Liver (tissue), 9 donors: Measurements from ENCODE around the gene RPL10. TPM values are rescaled to one million over a fixed set of nuclear protein-coding genes. Genes with fewer than 3 reads are reported as not detected.

Source experiments
- DNase-seq: peaks from one replicate; pipeline ENCODE4 v3.0.0-alpha.2; 2017; ENCODE audit warnings: low spot score
- H3K27ac ChIP-seq, 2 donors: one replicate each; pipeline ENCODE4 v1.7.0; 2013; ENCODE audit warnings: inconsistent platforms in 2 of 2, low read length in 2 of 2, control low read depth in 1 of 2, low read depth in 1 of 2, mild to moderate bottlenecking in 1 of 2
- H3K27me3 ChIP-seq, 4 donors: one replicate each; pipeline versions ENCODE4 v1.6.1 to v1.7.0; 2013; ENCODE audit warnings: low read length in 3 of 4, inconsistent platforms in 1 of 4, mild to moderate bottlenecking in 1 of 4, moderate library complexity in 1 of 4; ENCODE audit not compliant: control insufficient read depth in 4 of 4, insufficient read depth in 4 of 4
- H3K36me3 ChIP-seq, 4 donors: one replicate each; pipeline versions ENCODE4 v1.6.1 to v1.7.0; 2013; ENCODE audit warnings: low read length in 3 of 4, mild to moderate bottlenecking in 3 of 4, low read depth in 1 of 4, moderate library complexity in 1 of 4; ENCODE audit not compliant: control insufficient read depth in 4 of 4, insufficient read depth in 3 of 4
- H3K4me1 ChIP-seq, 4 donors: one replicate each; pipeline versions ENCODE4 v1.6.1 to v1.7.0; 2013; ENCODE audit warnings: low read length in 3 of 4, mild to moderate bottlenecking in 3 of 4, moderate library complexity in 1 of 4; ENCODE audit not compliant: control insufficient read depth in 4 of 4, insufficient read depth in 4 of 4
- H3K4me3 ChIP-seq, 3 donors: one replicate each; pipeline versions ENCODE4 v1.6.1 to v1.7.0; 2013; ENCODE audit warnings: low read length in 3 of 3, control low read depth in 1 of 3, low read depth in 1 of 3, mild to moderate bottlenecking in 1 of 3
- H3K9ac ChIP-seq, 2 donors: one replicate each; pipeline ENCODE4 v1.7.0; 2013; ENCODE audit warnings: low read length in 2 of 2, mild to moderate bottlenecking in 2 of 2, moderate library complexity in 2 of 2, control low read depth in 1 of 2, low read depth in 1 of 2
- H3K9me3 ChIP-seq, 4 donors: one replicate each; pipeline versions ENCODE4 v1.6.1 to v1.7.0; 2013; ENCODE audit warnings: low read length in 3 of 4; ENCODE audit not compliant: control insufficient read depth in 4 of 4
- ATF3 ChIP-seq: IDR thresholded peaks from 2 replicates; pipeline ENCODE4 v1.6.1; 2016; ENCODE audit warnings: antibody characterized with exemption
- CTCF ChIP-seq: fragments of 150-350 bp; IDR thresholded peaks from 2 replicates; pipeline ENCODE4 v1.5.1; 2017; ENCODE audit warnings: improper control_type of control experiment, low read depth, low read length; ENCODE audit not compliant: missing input control
- EGR1 ChIP-seq, 2 donors: IDR thresholded peaks; 2 replicates each; pipeline ENCODE4 v1.6.1; 2016 to 2018; ENCODE audit warnings: antibody characterized with exemption in 2 of 2, low read depth in 2 of 2
- FOXA1 ChIP-seq: IDR thresholded peaks from 2 replicates; pipeline ENCODE4 v1.6.1; 2016; ENCODE audit warnings: antibody characterized with exemption
- FOXA2 ChIP-seq: IDR thresholded peaks from 2 replicates; pipeline ENCODE4 v1.6.1; 2016; ENCODE audit warnings: antibody characterized with exemption
- GABPA ChIP-seq, 2 donors: IDR thresholded peaks in 1 of 2; conservative IDR thresholded peaks in 1 of 2; 2 replicates each; pipeline ENCODE4 v1.6.1; 2016; ENCODE audit warnings: antibody characterized with exemption in 2 of 2, mild to moderate bottlenecking in 1 of 2, moderate library complexity in 1 of 2
- HNF4A ChIP-seq, 2 donors: conservative IDR thresholded peaks; 2 replicates each; pipeline ENCODE4 v1.6.1; 2016; ENCODE audit warnings: antibody characterized with exemption in 2 of 2, mild to moderate bottlenecking in 2 of 2
- HNF4G ChIP-seq: IDR thresholded peaks from 2 replicates; pipeline ENCODE4 v1.6.1; 2016; ENCODE audit warnings: antibody characterized with exemption
- JUND ChIP-seq, 2 donors: IDR thresholded peaks; 2 replicates each; pipeline ENCODE4 v1.6.1; 2016; ENCODE audit warnings: antibody characterized with exemption in 2 of 2
- MAX ChIP-seq: IDR thresholded peaks from 2 replicates; pipeline ENCODE4 v1.6.1; 2016; ENCODE audit warnings: antibody characterized with exemption
- NR2F2 ChIP-seq: IDR thresholded peaks from 2 replicates; pipeline ENCODE4 v1.6.1; 2016; ENCODE audit warnings: antibody characterized with exemption
- RAD21 ChIP-seq, 2 donors: IDR thresholded peaks; 2 replicates each; pipeline ENCODE4 v1.6.1; 2016; ENCODE audit warnings: antibody characterized with exemption in 2 of 2, mild to moderate bottlenecking in 2 of 2
- REST ChIP-seq: IDR thresholded peaks from 2 replicates; pipeline ENCODE4 v1.6.1; 2016; ENCODE audit warnings: antibody characterized with exemption, mild to moderate bottlenecking
- RXRA ChIP-seq, 2 donors: IDR thresholded peaks; 2 replicates each; pipeline ENCODE4 v1.6.1; 2017 to 2018; ENCODE audit warnings: antibody characterized with exemption in 2 of 2, mild to moderate bottlenecking in 1 of 2
- SP1 ChIP-seq: IDR thresholded peaks from 2 replicates; pipeline ENCODE4 v1.6.1; 2018; ENCODE audit warnings: antibody characterized with exemption, mild to moderate bottlenecking
- TAF1 ChIP-seq: conservative IDR thresholded peaks from 2 replicates; pipeline ENCODE4 v1.6.1; 2016; ENCODE audit warnings: antibody characterized with exemption, mild to moderate bottlenecking
- YY1 ChIP-seq: IDR thresholded peaks from 2 replicates; pipeline ENCODE4 v1.6.1; 2016; ENCODE audit warnings: antibody characterized with exemption, mild to moderate bottlenecking
- ZBTB33 ChIP-seq: IDR thresholded peaks from 2 replicates; pipeline ENCODE4 v1.6.1; 2016; ENCODE audit warnings: antibody characterized with exemption
- WGBS: extraction: QIAGEN DNeasy Blood & Tissue Kit; methylation state at CpG from one replicate; pipeline ENCODE4 v1.1.7; 2013; 5-methylcytosine and 5-hydroxymethylcytosine counted together
- polyA plus RNA-seq, 2 donors: library from polyadenylated mRNA; stranded (reverse) in 1 of 2; unstranded in 1 of 2; fragments of 200-250 nt in 1 of 2; fragments of >200 nt in 1 of 2; fragmentation: Nextera tagmentation in 1 of 2; extraction: Ambion mirVana in 1 of 2; gene quantifications; one replicate each; pipeline versions ENCODE4 v1.2.1 to v1.2.3, GENCODE V29; 2013 to 2015
- total RNA-seq, 2 donors: library from RNA; depleted of rRNA; stranded (reverse); fragments of >200 nt; gene quantifications; one replicate each; pipeline ENCODE4 v1.2.3, GENCODE V29; 2014
- donor health status: healthy.
- donor health status: healthy.
- donor health status: healthy.
- donor health status: healthy.
- donor health status: healthy.

The RPL10 gene
- total and polyA plus RNA-seq, 4 donors, result 446 to 1,644 (median 1,423) TPM

- TF ChIP-seq ZBTB33 (no peak), JUND (IDR thresholded peaks at IDR 0.05) (no peak), FOXA2 (no peak), HNF4A (conservative IDR thresholded peaks at IDR 0.05) (no peak), EGR1 (IDR thresholded peaks at IDR 0.05; ENCODE audit: low read depth in 2 of 2) (no peak)
Observed at GRCh38 chrX:154374313-154375155, 23.6 kb upstream of the RPL10 start, which contains the start of gene FLNA (continued).

- TF ChIP-seq ATF3 (no peak), FOXA1 (no peak), ZBTB33 (no peak), HNF4G (no peak), CTCF (no peak), HNF4A (conservative IDR thresholded peaks at IDR 0.05) (no peak), JUND (IDR thresholded peaks at IDR 0.05) (no peak), REST (no peak), RXRA (IDR thresholded peaks at IDR 0.05) (no peak), GABPA (IDR thresholded peaks at IDR 0.05 in 1 of 2, conservative IDR thresholded peaks at IDR 0.05 in 1 of 2) (no peak), RAD21 (IDR thresholded peaks at IDR 0.05) (no peak), YY1 (no peak), EGR1 (IDR thresholded peaks at IDR 0.05; ENCODE audit: low read depth in 2 of 2) (no peak), TAF1 (no peak), NR2F2 (no peak), FOXA2 (no peak), MAX (no peak), SP1 (no peak)
- Histone ChIP-seq H3K4me3 (no peak overlapping the region), H3K27me3 (no peaks in the 10 kb centered on the region), H3K27ac (peak overlapping the region in 1 of 2 donors; percentile 42), H3K9me3 (no peaks in the 10 kb centered on the region), H3K36me3 (no peaks in the 10 kb centered on the region), H3K4me1 (peaks cover 8 to 26% (median 13%) of the 10 kb centered on the region in 4 donors), H3K9ac (no peak overlapping the region)
- DNase-seq, result no peak
- 83% methylated on average over 10 of the region's 10 CpGs for WGBS
Observed at GRCh38 chrX:154375156-154375504, 23.0 kb upstream of the RPL10 start.
